ENCODE results near the gene LFNG.

The LFNG gene

GRCh38 chr7:2476776-2477446 lies 42.7 kb upstream of the LFNG start:
- TF ChIP-seq CTCF (IDR thresholded peaks at IDR 0.05; ENCODE audit: unreplicated experiment in 3 of 3): no peak
- H3K9me3 Mint-ChIP-seq: no peaks in the 10 kb centered on the region
- H3K4me1 Mint-ChIP-seq: peaks cover 23% of the 10 kb centered on the region
- no peak overlapping the region for H3K4me3 Mint-ChIP-seq
- H3K27ac Mint-ChIP-seq: no peak overlapping the region
- H3K27me3 Mint-ChIP-seq (ENCODE audit: low read depth): no peaks in the 10 kb centered on the region
- no peaks in the 10 kb centered on the region for H3K36me3 Mint-ChIP-seq (ENCODE audit: low read depth)

GRCh38 chr7:2477447-2478398 lies 41.9 kb upstream of the LFNG start:
- peak; percentile 54 to 77 (median 72) for TF ChIP-seq CTCF (IDR thresholded peaks at IDR 0.05; ENCODE audit: unreplicated experiment in 3 of 3)

GRCh38 chr7:2478399-2478785 lies 41.2 kb upstream of the LFNG start:
- Mint-ChIP-seq H3K27me3 (ENCODE audit: low read depth) (no peaks in the 10 kb centered on the region), H3K4me1 (peaks cover 22% of the 10 kb centered on the region), H3K27ac (no peak overlapping the region), H3K36me3 (ENCODE audit: low read depth) (no peaks in the 10 kb centered on the region), H3K4me3 (no peak overlapping the region), H3K9me3 (no peaks in the 10 kb centered on the region)
- TF ChIP-seq CTCF (IDR thresholded peaks at IDR 0.05; ENCODE audit: unreplicated experiment in 3 of 3): no peak

More at GRCh38 chr7:2477447-2478398, 41.9 kb upstream of the LFNG start:
- Mint-ChIP-seq H3K4me3 (no peak overlapping the region), H3K27ac (no peak overlapping the region), H3K27me3 (ENCODE audit: low read depth) (no peaks in the 10 kb centered on the region), H3K36me3 (ENCODE audit: low read depth) (no peaks in the 10 kb centered on the region), H3K9me3 (no peaks in the 10 kb centered on the region), H3K4me1 (peaks cover 23% of the 10 kb centered on the region)

- Mint-ChIP-seq H3K4me1 (peaks cover 18% of the 10 kb centered on the region), H3K36me3 (ENCODE audit: low read depth) (no peaks in the 10 kb centered on the region), H3K9me3 (no peaks in the 10 kb centered on the region), H3K4me3 (no peak overlapping the region), H3K27me3 (ENCODE audit: low read depth) (no peaks in the 10 kb centered on the region), H3K27ac (peak overlapping the region in 2 of 3 experiments; percentile 55 to 56)
- TF ChIP-seq CTCF (IDR thresholded peaks at IDR 0.05; ENCODE audit: unreplicated experiment in 3 of 3): no peak
Observed at GRCh38 chr7:2478800-2479199, 40.8 kb upstream of the LFNG start.

- H3K27ac Mint-ChIP-seq: peak overlapping the region in 2 of 3 experiments; percentile 55 to 56
- H3K36me3 Mint-ChIP-seq (ENCODE audit: low read depth): no peaks in the 10 kb centered on the region
- TF ChIP-seq CTCF (IDR thresholded peaks at IDR 0.05; ENCODE audit: unreplicated experiment in 3 of 3): no peak
- no peak overlapping the region for H3K4me3 Mint-ChIP-seq
- H3K4me1 Mint-ChIP-seq: peaks cover 17% of the 10 kb centered on the region
- H3K27me3 Mint-ChIP-seq (ENCODE audit: low read depth): no peaks in the 10 kb centered on the region
- H3K9me3 Mint-ChIP-seq: no peaks in the 10 kb centered on the region
Observed at GRCh38 chr7:2479276-2480069, 40.1 kb upstream of the LFNG start.

Measured in nephron (organoid).